GM19238 (cell line): ENCODE results near the gene F11R.
A peak's percentile ranks its signal among the peaks of the same experiment; 100 is the strongest.
"Not testable (repeated sequence)": the region's sequence is repeated elsewhere in the genome, so short reads cannot be mapped to it uniquely, and the experiment has no call there.

Experiments used
- DNase-seq: peaks from one replicate; pipeline ENCODE4 v3.0.0; 2011; ENCODE audit warnings: low spot score; ENCODE audit not compliant: insufficient read length

Gene F11R

GRCh38 chr1:160972939-160973338, 48.0 kb downstream of the F11R start:
- DNase-seq = no peak

GRCh38 chr1:160971618-160972056, 49.3 kb downstream of the F11R start:
- no peak for DNase-seq

- DNase-seq = no peak
Observed at GRCh38 chr1:160963521-160963920, 57.4 kb downstream of the F11R start.

- no peak for DNase-seq
Observed at GRCh38 chr1:160961419-160961818, 59.5 kb downstream of the F11R start.

GRCh38 chr1:160956966-160957365, 64.0 kb downstream of the F11R start:
- no peak for DNase-seq

GRCh38 chr1:160954158-160955104, 66.5 kb downstream of the F11R start, which contains the start of gene ITLN2:
ITLN2 (minus strand) TSS chr1:160954809; CDS start chr1:160954741, 68 bp downstream.
- DNase-seq = peak; percentile 58

- no peak for DNase-seq
Observed at GRCh38 chr1:160953030-160953429, 67.9 kb downstream of the F11R start.

GRCh38 chr1:160952129-160952510, 68.8 kb downstream of the F11R start:
- no peak for DNase-seq

GRCh38 chr1:160951443-160952128, 69.4 kb downstream of the F11R start:
- peak; percentile 45 for DNase-seq

- DNase-seq = no peak
Observed at GRCh38 chr1:160950657-160951056, 70.3 kb downstream of the F11R start.

- no peak for DNase-seq
Observed at GRCh38 chr1:160949881-160950280, 71.1 kb downstream of the F11R start.

GRCh38 chr1:160949216-160949880, 71.6 kb downstream of the F11R start:
- not testable (repeated sequence) for DNase-seq

- not testable (repeated sequence) for DNase-seq
Observed at GRCh38 chr1:160947174-160947759, 73.7 kb downstream of the F11R start.

GRCh38 chr1:160945881-160946280, 75.1 kb downstream of the F11R start:
- DNase-seq = not testable (repeated sequence)
